Ascending aorta (tissue), 2 donors: ENCODE measurements around the gene CASR. TPM values are rescaled to one million over a fixed set of nuclear protein-coding genes. Genes with fewer than 3 reads are reported as not detected.

Source experiments
- DNase-seq, 2 donors: peaks; one replicate each; pipeline ENCODE4 v3.0.0-alpha.2; 2019; ENCODE audit warnings: low spot score in 2 of 2
- H3K27ac ChIP-seq, 2 donors: fragments of 200-600 bp; sonication (generic); one replicate each; pipeline ENCODE4 v1.5.1; 2016 to 2017; ENCODE audit warnings: mild to moderate bottlenecking in 1 of 2
- H3K27me3 ChIP-seq: fragments of 200-600 bp; sonication (generic); one replicate; pipeline ENCODE4 v1.5.1; 2017
- H3K36me3 ChIP-seq, 2 donors: fragments of 200-600 bp; sonication (generic); one replicate each; pipeline ENCODE4 v1.5.1; 2016
- H3K4me1 ChIP-seq, 2 donors: fragments of 200-600 bp; sonication (generic); one replicate each; pipeline ENCODE4 v1.5.1; 2016 to 2017; ENCODE audit warnings: mild to moderate bottlenecking in 1 of 2
- H3K4me3 ChIP-seq, 2 donors: fragments of 200-600 bp; sonication (generic); one replicate each; pipeline ENCODE4 v1.5.1; 2016 to 2017; ENCODE audit warnings: mild to moderate bottlenecking in 1 of 2
- H3K9me3 ChIP-seq, 2 donors: fragments of 200-600 bp; sonication (generic); one replicate each; pipeline ENCODE4 v1.5.1; 2016
- CTCF ChIP-seq, 3 experiments: fragments of 200-600 bp in 2 of 3; fragments of 450-650 bp in 1 of 3; sonication (generic) in 2 of 3; IDR thresholded peaks; one replicate each; pipeline ENCODE4 v1.5.1; 2016 to 2019; ENCODE audit warnings: antibody characterized with exemption in 3 of 3, mild to moderate bottlenecking in 1 of 3, moderate library complexity in 1 of 3
- intact Hi-C: fragments of 100-400 bp; cut with DNase I; formaldehyde crosslinking; loops from one replicate; pipeline ENCODE4 v1.15.1; 2023
- total RNA-seq: library from RNA; depleted of rRNA; stranded (reverse); fragments of >200 nt; gene quantifications from one replicate; pipeline ENCODE4 v1.1.0, GENCODE V29; 2016

The CASR gene
- total RNA-seq, 1 donor from 2014 or later, result not detected

GRCh38 chr3:122284486-122284885 lies 101.0 kb downstream of the CASR start:
- H3K27me3 ChIP-seq, result no peaks in the 10 kb centered on the region
- H3K27ac ChIP-seq, result no peak overlapping the region
- H3K4me1 ChIP-seq, result no peaks in the 10 kb centered on the region
- no peak overlapping the region for H3K4me3 ChIP-seq
- no peak for DNase-seq
- TF ChIP-seq CTCF (IDR thresholded peaks at IDR 0.05), result no peak
- intact Hi-C loops, result no loop called here
- H3K36me3 ChIP-seq, result no peaks in the 10 kb centered on the region
- no peaks in the 10 kb centered on the region for H3K9me3 ChIP-seq

GRCh38 chr3:122294359-122294758 lies 110.9 kb downstream of the CASR start:
- Histone ChIP-seq H3K36me3 (no peaks in the 10 kb centered on the region), H3K27me3 (no peaks in the 10 kb centered on the region), H3K27ac (no peak overlapping the region), H3K4me3 (no peak overlapping the region), H3K9me3 (no peaks in the 10 kb centered on the region), H3K4me1 (no peaks in the 10 kb centered on the region)
- DNase-seq, result no peak
- intact Hi-C loops, result no loop called here
- TF ChIP-seq CTCF (IDR thresholded peaks at IDR 0.05), result no peak

GRCh38 chr3:122295266-122296062 lies 112.0 kb downstream of the CASR start:
- no peak for TF ChIP-seq CTCF (IDR thresholded peaks at IDR 0.05)
- no peaks in the 10 kb centered on the region for H3K9me3 ChIP-seq
- no peaks in the 10 kb centered on the region for H3K4me1 ChIP-seq
- H3K27ac ChIP-seq, result no peak overlapping the region
- intact Hi-C loops, result no loop called here
- H3K4me3 ChIP-seq, result no peak overlapping the region
- H3K36me3 ChIP-seq, result no peaks in the 10 kb centered on the region
- DNase-seq, result no peak
- no peaks in the 10 kb centered on the region for H3K27me3 ChIP-seq

GRCh38 chr3:122298239-122298638 lies 114.8 kb downstream of the CASR start:
- intact Hi-C loops, result no loop called here
- H3K4me1 ChIP-seq, result no peaks in the 10 kb centered on the region
- no peak for DNase-seq
- no peak overlapping the region for H3K4me3 ChIP-seq
- H3K27ac ChIP-seq, result no peak overlapping the region
- no peak for TF ChIP-seq CTCF (IDR thresholded peaks at IDR 0.05)
- no peaks in the 10 kb centered on the region for H3K36me3 ChIP-seq
- H3K9me3 ChIP-seq, result no peaks in the 10 kb centered on the region
- no peaks in the 10 kb centered on the region for H3K27me3 ChIP-seq

GRCh38 chr3:122299215-122299614 lies 115.7 kb downstream of the CASR start:
- Histone ChIP-seq H3K36me3 (no peaks in the 10 kb centered on the region), H3K27me3 (no peaks in the 10 kb centered on the region), H3K27ac (no peak overlapping the region), H3K4me3 (no peak overlapping the region), H3K9me3 (no peaks in the 10 kb centered on the region), H3K4me1 (no peaks in the 10 kb centered on the region)
- DNase-seq, result no peak
- TF ChIP-seq CTCF (IDR thresholded peaks at IDR 0.05), result no peak
- intact Hi-C loops, result no loop called here
